ENCODE measurements around the gene PITRM1.

GRCh38 chr10:3203016-3203811, 30.6 kb upstream of the PITRM1 start:
- TF ChIP-seq, protein P1, sequence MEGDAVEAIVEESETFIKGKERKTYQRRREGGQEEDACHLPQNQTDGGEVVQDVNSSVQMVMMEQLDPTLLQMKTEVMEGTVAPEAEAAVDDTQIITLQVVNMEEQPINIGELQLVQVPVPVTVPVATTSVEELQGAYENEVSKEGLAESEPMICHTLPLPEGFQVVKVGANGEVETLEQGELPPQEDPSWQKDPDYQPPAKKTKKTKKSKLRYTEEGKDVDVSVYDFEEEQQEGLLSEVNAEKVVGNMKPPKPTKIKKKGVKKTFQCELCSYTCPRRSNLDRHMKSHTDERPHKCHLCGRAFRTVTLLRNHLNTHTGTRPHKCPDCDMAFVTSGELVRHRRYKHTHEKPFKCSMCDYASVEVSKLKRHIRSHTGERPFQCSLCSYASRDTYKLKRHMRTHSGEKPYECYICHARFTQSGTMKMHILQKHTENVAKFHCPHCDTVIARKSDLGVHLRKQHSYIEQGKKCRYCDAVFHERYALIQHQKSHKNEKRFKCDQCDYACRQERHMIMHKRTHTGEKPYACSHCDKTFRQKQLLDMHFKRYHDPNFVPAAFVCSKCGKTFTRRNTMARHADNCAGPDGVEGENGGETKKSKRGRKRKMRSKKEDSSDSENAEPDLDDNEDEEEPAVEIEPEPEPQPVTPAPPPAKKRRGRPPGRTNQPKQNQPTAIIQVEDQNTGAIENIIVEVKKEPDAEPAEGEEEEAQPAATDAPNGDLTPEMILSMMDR (IDR thresholded peaks at IDR 0.05), result no peak
- no peak for TF ChIP-seq POLR2A (IDR thresholded peaks at IDR 0.05)
